Activated CD8-positive, alpha-beta memory T cell treated with anti-CD3 and anti-CD28 coated beads for 36 hours (primary cell): ENCODE measurements around the gene IFNL3. TPM values are rescaled to one million over a fixed set of nuclear protein-coding genes. Genes with fewer than 3 reads are reported as not detected.
"Not testable (repeated sequence)": the region's sequence is repeated elsewhere in the genome, so short reads cannot be mapped to it uniquely, and the experiment has no call there.

Experiments
- CTCF ChIA-PET: fragments of 350-600 bp; sonication (Branson Sonifier 250); formaldehyde crosslinking; loops from one replicate; lab custom pipeline; 2021; ENCODE audit warnings: antibody characterized with exemption; lab: Charles Lee
- POLR2A ChIA-PET: fragments of 350-600 bp; sonication (Branson Sonifier 250); formaldehyde crosslinking; loops from one replicate; lab custom pipeline; 2021; ENCODE audit warnings: antibody characterized with exemption; lab: Charles Lee
- total RNA-seq, 2 experiments: library from RNA; stranded (reverse); gene quantifications; one replicate each; pipeline ENCODE4 v1.2.3, GENCODE V29; 2021

Gene IFNL3
- total RNA-seq = not detected

GRCh38 chr19:39244410-39245100, at the start of gene IFNL3:
TSS of gene IFNL3 (minus strand) at chr19:39245006. CDS start at chr19:39244967, 39 bp downstream.
- CTCF ChIA-PET, POLR2A ChIA-PET: not testable (repeated sequence)

GRCh38 chr19:39293394-39293793, 48.6 kb upstream of the IFNL3 start:
- POLR2A ChIA-PET = no interaction called here

GRCh38 chr19:39284032-39284431, 39.2 kb upstream of the IFNL3 start:
- ChIA-PET CTCF (no interaction called here), POLR2A (no interaction called here)

More at GRCh38 chr19:39293394-39293793, 48.6 kb upstream of the IFNL3 start:
- CTCF ChIA-PET = no interaction called here

GRCh38 chr19:39282021-39282420, 37.2 kb upstream of the IFNL3 start:
- CTCF ChIA-PET = no interaction called here
- POLR2A ChIA-PET = no interaction called here

GRCh38 chr19:39277598-39277997, 32.8 kb upstream of the IFNL3 start:
- ChIA-PET CTCF (no interaction called here), POLR2A (no interaction called here)

- ChIA-PET POLR2A (no interaction called here), CTCF (no interaction called here)
Measured at GRCh38 chr19:39276740-39277139, 31.9 kb upstream of the IFNL3 start.

GRCh38 chr19:39275578-39275977, 30.8 kb upstream of the IFNL3 start:
- CTCF ChIA-PET = no interaction called here
- POLR2A ChIA-PET = no interaction called here

- CTCF ChIA-PET = not testable (repeated sequence)
Measured at GRCh38 chr19:39273859-39274258, 29.1 kb upstream of the IFNL3 start.

GRCh38 chr19:39270036-39270871, 25.4 kb upstream of the IFNL3 start:
- ChIA-PET CTCF (no interaction called here), POLR2A (no interaction called here)

More at GRCh38 chr19:39273859-39274258, 29.1 kb upstream of the IFNL3 start:
- POLR2A ChIA-PET = interaction anchor here (0.7 kb wide), 1 partner anchor 61 kb away, joined by 11 read pairs; no protein-coding TSS in a partner anchor

GRCh38 chr19:39269369-39269768, 24.6 kb upstream of the IFNL3 start:
- POLR2A ChIA-PET, CTCF ChIA-PET: not testable (repeated sequence)

GRCh38 chr19:39268531-39269223, 23.9 kb upstream of the IFNL3 start:
- CTCF ChIA-PET, POLR2A ChIA-PET: not testable (repeated sequence)

- POLR2A ChIA-PET = not testable (repeated sequence)
Measured at GRCh38 chr19:39268085-39268484, 23.3 kb upstream of the IFNL3 start, which contains the start of gene IFNL2. TSS of gene IFNL2 (plus strand) at chr19:39268396. CDS start at chr19:39268569, 173 bp downstream.

GRCh38 chr19:39265321-39265916, 20.6 kb upstream of the IFNL3 start:
- ChIA-PET CTCF (interaction anchor here (0.6 kb wide), 1 partner anchor 144 kb away, joined by 3 read pairs; no protein-coding TSS in a partner anchor), POLR2A (no interaction called here)

More at GRCh38 chr19:39268085-39268484, 23.3 kb upstream of the IFNL3 start, which contains the start of gene IFNL2:
- CTCF ChIA-PET = not testable (repeated sequence)

- CTCF ChIA-PET = interaction anchor here (0.6 kb wide), 1 partner anchor 143 kb away, joined by 3 read pairs; no protein-coding TSS in a partner anchor
- POLR2A ChIA-PET = no interaction called here
Measured at GRCh38 chr19:39264306-39265290, 19.8 kb upstream of the IFNL3 start.

- CTCF ChIA-PET = no interaction called here
Measured at GRCh38 chr19:39263912-39264305, 19.1 kb upstream of the IFNL3 start.

GRCh38 chr19:39262496-39262895, 17.7 kb upstream of the IFNL3 start:
- ChIA-PET POLR2A (no interaction called here), CTCF (interaction anchor here (0.7 kb wide), 1 partner anchor 99 kb away, joined by 3 read pairs; no protein-coding TSS in a partner anchor)

More at GRCh38 chr19:39263912-39264305, 19.1 kb upstream of the IFNL3 start:
- POLR2A ChIA-PET = no interaction called here

- ChIA-PET POLR2A (interaction anchor here (0.7 kb wide), 1 partner anchor 108 kb away, joined by 3 read pairs; no protein-coding TSS in a partner anchor), CTCF (interaction anchor here (0.7 kb wide), 1 partner anchor 100 kb away, joined by 3 read pairs; no protein-coding TSS in a partner anchor)
Measured at GRCh38 chr19:39261704-39262103, 16.9 kb upstream of the IFNL3 start.

- ChIA-PET CTCF (no interaction called here), POLR2A (no interaction called here)
Measured at GRCh38 chr19:39257227-39257626, 12.4 kb upstream of the IFNL3 start.
